Thoracic aorta (tissue), 2 donors: ENCODE measurements around the gene UQCRFS1. TPM values are rescaled to one million over a fixed set of nuclear protein-coding genes. Genes with fewer than 3 reads are reported as not detected.
"Not testable (repeated sequence)": the region's sequence is repeated elsewhere in the genome, so short reads cannot be mapped to it uniquely, and the experiment has no call there.

Experiments
- ATAC-seq: fragments of 150-250 bp; one replicate; pipeline ENCODE4 v1.8.0; 2017; ENCODE audit warnings: low read depth; ENCODE audit not compliant: insufficient number of reproducible peaks, low FRiP score
- DNase-seq: peaks from one replicate; pipeline ENCODE4 v3.0.0-alpha.2; 2020; ENCODE audit warnings: low spot score
- H3K27ac ChIP-seq, 2 donors: fragments of 200-600 bp; sonication (generic); 1 replicate in 1 of 2; 2 replicates in 1 of 2; pipeline ENCODE4 v1.5.1; 2016; ENCODE audit warnings: mild to moderate bottlenecking in 2 of 2, moderate library complexity in 2 of 2
- H3K27me3 ChIP-seq: fragments of 200-600 bp; sonication (generic); replicated peaks from 2 replicates; pipeline ENCODE4 v1.6.0; 2016; ENCODE audit warnings: mild to moderate bottlenecking; ENCODE audit not compliant: insufficient read depth
- H3K36me3 ChIP-seq: fragments of 200-600 bp; sonication (generic); one replicate; pipeline ENCODE4 v1.5.1; 2016
- H3K4me1 ChIP-seq, 2 donors: fragments of 200-600 bp; sonication (generic); 1 replicate in 1 of 2; 2 replicates in 1 of 2; pipeline versions ENCODE4 v1.5.1 to v1.6.0; 2016; ENCODE audit warnings: low read depth in 2 of 2, mild to moderate bottlenecking in 1 of 2; ENCODE audit not compliant: control insufficient read depth in 1 of 2
- H3K4me3 ChIP-seq: fragments of 200-600 bp; sonication (generic); 2 replicates; pipeline ENCODE4 v1.5.1; 2016; ENCODE audit warnings: mild to moderate bottlenecking
- H3K9me3 ChIP-seq: fragments of 200-600 bp; sonication (generic); 2 replicates; pipeline ENCODE4 v1.5.1; 2016
- CTCF ChIP-seq: fragments of 200-600 bp; sonication (generic); IDR thresholded peaks from one replicate; pipeline ENCODE4 v1.5.1; 2019; ENCODE audit warnings: antibody characterized with exemption
- total RNA-seq, 2 donors: library from RNA; depleted of rRNA; stranded (reverse); fragments of >200 nt; gene quantifications; one replicate each; pipeline versions ENCODE4 v1.1.0 to v1.2.3, GENCODE V29; 2016

UQCRFS1 gene
- total RNA-seq, 2 donors from 2014 or later, result 16.8 to 18.5 TPM

- no peak for TF ChIP-seq CTCF
- Histone ChIP-seq H3K27ac (no peak overlapping the region), H3K4me3 (no peak overlapping the region), H3K36me3 (no peaks in the 10 kb centered on the region), H3K27me3 (no peaks in the 10 kb centered on the region), H3K4me1 (no peaks in the 10 kb centered on the region), H3K9me3 (peaks cover 8% of the 10 kb centered on the region)
- DNase-seq (no peak), ATAC-seq (no peak)
These were observed 26.3 kb upstream of the UQCRFS1 start for GRCh38 chr19:29239213-29239776.

GRCh38 chr19:29233591-29233990, 20.6 kb upstream of the UQCRFS1 start:
- Histone ChIP-seq H3K9me3 (peaks cover 8% of the 10 kb centered on the region), H3K4me3 (no peak overlapping the region), H3K4me1 (no peaks in the 10 kb centered on the region), H3K27me3 (no peaks in the 10 kb centered on the region), H3K27ac (no peak overlapping the region), H3K36me3 (no peaks in the 10 kb centered on the region)
- no peak for ATAC-seq
- no peak for DNase-seq
- TF ChIP-seq CTCF, result no peak

GRCh38 chr19:29232315-29232852, 19.4 kb upstream of the UQCRFS1 start:
- no peak for TF ChIP-seq CTCF
- Histone ChIP-seq H3K4me1 (no peaks in the 10 kb centered on the region), H3K9me3 (peaks cover 8% of the 10 kb centered on the region), H3K4me3 (no peak overlapping the region), H3K27ac (no peak overlapping the region), H3K27me3 (no peaks in the 10 kb centered on the region), H3K36me3 (no peaks in the 10 kb centered on the region)
- no peak for ATAC-seq
- no peak for DNase-seq

- not testable (repeated sequence) for DNase-seq, H3K36me3 ChIP-seq, H3K27ac ChIP-seq, H3K9me3 ChIP-seq, ATAC-seq, H3K27me3 ChIP-seq, H3K4me1 ChIP-seq, H3K4me3 ChIP-seq
These were observed 18.4 kb upstream of the UQCRFS1 start for GRCh38 chr19:29231306-29231705.

GRCh38 chr19:29217616-29218015, 4.7 kb upstream of the UQCRFS1 start:
- no peaks in the 10 kb centered on the region for H3K9me3 ChIP-seq
- no peaks in the 10 kb centered on the region for H3K27me3 ChIP-seq
- no peak for DNase-seq
- no peak for TF ChIP-seq CTCF
- no peaks in the 10 kb centered on the region for H3K36me3 ChIP-seq
- H3K4me1 ChIP-seq, result peaks cover 0 to 5% of the 10 kb centered on the region in 2 donors
- no peak overlapping the region for H3K27ac ChIP-seq
- H3K4me3 ChIP-seq, result no peak overlapping the region
- no peak for ATAC-seq

GRCh38 chr19:29216021-29216420, 3.1 kb upstream of the UQCRFS1 start:
- no peak overlapping the region for H3K27ac ChIP-seq
- DNase-seq, result no peak
- no peaks in the 10 kb centered on the region for H3K36me3 ChIP-seq
- H3K4me3 ChIP-seq, result no peak overlapping the region
- no peak for TF ChIP-seq CTCF
- no peaks in the 10 kb centered on the region for H3K9me3 ChIP-seq
- peaks cover 3 to 17% of the 10 kb centered on the region in 2 donors for H3K4me1 ChIP-seq
- ATAC-seq, result no peak
- no peaks in the 10 kb centered on the region for H3K27me3 ChIP-seq
